ENCODE measurements around the gene HAGHL.

DNA sequence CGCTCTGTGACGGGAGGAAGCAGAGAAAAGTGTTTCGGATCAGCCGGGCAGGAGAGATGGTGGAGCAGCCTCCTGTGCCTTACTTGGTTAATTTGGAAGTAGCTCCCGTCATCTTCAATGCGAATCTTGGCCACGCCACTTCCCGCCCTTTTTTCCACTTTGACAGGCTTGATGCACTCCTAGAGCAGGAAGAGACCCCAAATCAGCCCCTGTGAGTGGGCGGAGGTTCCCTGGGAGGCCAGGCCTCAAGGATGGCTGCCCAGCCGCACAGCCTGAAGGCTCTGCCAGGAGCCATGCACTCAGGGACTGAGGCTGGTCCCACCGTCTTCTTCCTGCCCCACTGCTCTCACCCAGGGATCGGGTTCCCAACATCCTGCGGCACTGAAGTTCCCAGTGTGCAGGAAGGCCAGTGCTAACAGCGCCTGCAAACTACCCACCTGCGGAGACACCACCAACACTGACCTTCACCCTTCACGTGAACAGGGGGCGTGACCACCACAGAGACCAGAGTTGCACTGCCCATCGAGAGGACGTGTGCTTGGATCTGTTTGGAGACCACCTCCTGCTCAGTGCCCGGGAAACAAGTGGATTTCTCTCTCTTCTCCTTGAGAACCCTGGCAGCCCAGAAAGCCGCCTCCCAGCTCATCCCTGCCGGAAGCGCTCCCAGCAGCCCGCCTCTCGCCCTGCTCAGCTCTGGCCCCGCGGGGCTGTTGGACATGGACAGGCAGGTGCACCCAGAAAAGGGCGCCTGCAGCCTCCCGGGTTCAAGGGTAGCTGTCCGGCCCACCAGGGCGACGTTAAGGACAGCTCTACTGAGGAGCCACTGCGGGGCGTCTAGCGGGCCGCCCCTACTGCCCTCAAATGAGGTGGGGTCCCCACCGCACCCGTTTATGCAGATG is 12.9 kb downstream of the HAGHL start:
- TF ChIP-seq, protein P1, sequence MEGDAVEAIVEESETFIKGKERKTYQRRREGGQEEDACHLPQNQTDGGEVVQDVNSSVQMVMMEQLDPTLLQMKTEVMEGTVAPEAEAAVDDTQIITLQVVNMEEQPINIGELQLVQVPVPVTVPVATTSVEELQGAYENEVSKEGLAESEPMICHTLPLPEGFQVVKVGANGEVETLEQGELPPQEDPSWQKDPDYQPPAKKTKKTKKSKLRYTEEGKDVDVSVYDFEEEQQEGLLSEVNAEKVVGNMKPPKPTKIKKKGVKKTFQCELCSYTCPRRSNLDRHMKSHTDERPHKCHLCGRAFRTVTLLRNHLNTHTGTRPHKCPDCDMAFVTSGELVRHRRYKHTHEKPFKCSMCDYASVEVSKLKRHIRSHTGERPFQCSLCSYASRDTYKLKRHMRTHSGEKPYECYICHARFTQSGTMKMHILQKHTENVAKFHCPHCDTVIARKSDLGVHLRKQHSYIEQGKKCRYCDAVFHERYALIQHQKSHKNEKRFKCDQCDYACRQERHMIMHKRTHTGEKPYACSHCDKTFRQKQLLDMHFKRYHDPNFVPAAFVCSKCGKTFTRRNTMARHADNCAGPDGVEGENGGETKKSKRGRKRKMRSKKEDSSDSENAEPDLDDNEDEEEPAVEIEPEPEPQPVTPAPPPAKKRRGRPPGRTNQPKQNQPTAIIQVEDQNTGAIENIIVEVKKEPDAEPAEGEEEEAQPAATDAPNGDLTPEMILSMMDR (IDR thresholded peaks at IDR 0.05; ENCODE audit: poor library complexity), result no peak
- no peak for TF ChIP-seq EZH2phosphoT487 (IDR thresholded peaks at IDR 0.05; ENCODE audit: low read depth, severe bottlenecking, unreplicated experiment)
